Esophagus muscularis mucosa (tissue), 4 donors: Measurements from ENCODE around the gene SCAMP1. TPM values are rescaled to one million over a fixed set of nuclear protein-coding genes. Genes with fewer than 3 reads are reported as not detected.
A peak's percentile ranks its signal among the peaks of the same experiment; 100 is the strongest.
"Not testable (repeated sequence)": the region's sequence is repeated elsewhere in the genome, so short reads cannot be mapped to it uniquely, and the experiment has no call there.

Experiments
- DNase-seq: peaks from one replicate; pipeline ENCODE4 v3.0.0-alpha.2; 2017; ENCODE audit errors: extremely low spot score
- H3K27ac ChIP-seq, 4 donors: fragments of 200-600 bp; sonication (generic); replicated peaks in 1 of 4; 1 replicate in 3 of 4; 2 replicates in 1 of 4; pipeline ENCODE4 v1.5.1; 2016 to 2019; ENCODE audit warnings: mild to moderate bottlenecking in 1 of 4
- H3K27me3 ChIP-seq, 4 donors: fragments of 200-600 bp; sonication (generic); one replicate each; pipeline versions ENCODE4 v1.5.1 to v1.6.0; 2016 to 2019
- H3K36me3 ChIP-seq, 4 donors: fragments of 200-600 bp; sonication (generic); one replicate each; pipeline ENCODE4 v1.5.1; 2016 to 2019
- H3K4me1 ChIP-seq, 4 donors: fragments of 200-600 bp; sonication (generic); one replicate each; pipeline ENCODE4 v1.5.1; 2016 to 2019
- H3K4me3 ChIP-seq, 4 donors: fragments of 200-600 bp; sonication (generic); 1 replicate in 2 of 4; 2 replicates in 2 of 4; pipeline ENCODE4 v1.5.1; 2016 to 2019; ENCODE audit warnings: mild to moderate bottlenecking in 4 of 4, moderate library complexity in 1 of 4
- H3K9me3 ChIP-seq, 4 donors: fragments of 200-600 bp; sonication (generic); 1 replicate in 3 of 4; 2 replicates in 1 of 4; pipeline ENCODE4 v1.5.1; 2016 to 2019
- EP300 ChIP-seq: sonication (generic); formaldehyde crosslinking; IDR thresholded peaks from one replicate; pipeline ENCODE4 v1.6.1; 2017; ENCODE audit warnings: antibody characterized with exemption
- POLR2A ChIP-seq: fragments of 450-650 bp; IDR thresholded peaks from one replicate; pipeline ENCODE4 v1.6.1; 2017; ENCODE audit warnings: antibody characterized with exemption, moderate library complexity, mild to moderate bottlenecking, low read depth
- POLR2AphosphoS5 ChIP-seq, 2 donors: sonication (generic); formaldehyde crosslinking; IDR thresholded peaks; one replicate each; pipeline ENCODE4 v1.6.1; 2017; ENCODE audit warnings: antibody characterized with exemption in 2 of 2
- WGBS: methylation state at CpG from one replicate; pipeline ENCODE4 v1.1.5; 2018; 5-methylcytosine and 5-hydroxymethylcytosine counted together
- intact Hi-C: fragments of 100-400 bp; cut with DNase I; formaldehyde crosslinking; loops from one replicate; pipeline ENCODE4 v1.15.1; 2023
- total RNA-seq, 4 donors: library from RNA; depleted of rRNA; stranded (reverse); fragments of >200 nt; gene quantifications; one replicate each; pipeline versions ENCODE4 v1.1.0 to v1.2.1, GENCODE V29; 2016
- TF ChIP-seq, protein P1 (sequence below), 3 experiments: fragments of 200-600 bp in 2 of 3; fragments of 450-650 bp in 1 of 3; sonication (generic) in 2 of 3; IDR thresholded peaks; one replicate each; pipeline ENCODE4 v1.5.1; 2017 to 2019; ENCODE audit warnings: antibody characterized with exemption in 3 of 3, mild to moderate bottlenecking in 2 of 3, moderate library complexity in 1 of 3

SCAMP1 gene
- total RNA-seq, 4 donors from 2014 or later = 24.7 to 36.8 (median 30.8) TPM

DNA sequence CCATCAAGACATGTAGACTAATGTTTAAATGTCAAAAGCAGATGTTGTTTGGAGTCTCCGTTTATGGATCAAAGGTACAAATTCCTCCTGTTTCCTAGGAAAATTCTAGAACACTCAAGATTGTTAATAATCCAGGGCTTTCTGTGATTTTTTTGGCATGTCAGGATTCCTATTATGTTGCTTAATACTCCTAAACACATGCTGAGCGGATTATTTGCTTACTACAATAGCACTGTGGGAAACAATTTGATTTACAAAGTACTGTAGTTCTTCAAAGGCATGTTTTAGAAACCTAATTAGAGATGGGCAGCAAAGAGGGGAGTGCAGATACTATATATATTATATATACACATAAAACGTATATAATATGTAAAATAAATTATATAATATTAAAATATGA, 19.0 kb upstream of the SCAMP1 start:
- WGBS = 73% methylated on average over 3 of the region's 3 CpGs

DNA sequence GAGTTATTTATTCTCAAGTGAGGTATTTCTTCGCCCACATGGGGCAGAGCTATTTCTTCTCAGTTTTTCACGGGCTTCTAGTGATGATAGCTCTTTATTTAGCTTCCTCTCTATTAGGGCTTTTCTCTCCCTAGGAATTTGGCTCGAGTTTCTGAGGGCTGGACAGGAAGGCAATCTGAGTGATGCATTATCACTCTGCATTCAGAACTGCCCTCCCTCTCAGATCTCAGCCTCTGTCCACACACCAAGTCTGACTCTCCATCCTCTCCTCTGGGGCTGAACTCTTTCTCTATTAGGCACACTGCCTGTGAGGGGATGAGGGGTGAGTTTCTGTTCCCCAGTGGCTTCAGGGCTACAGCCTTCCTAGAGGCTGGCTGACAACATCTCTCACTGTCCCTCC, 14.9 kb upstream of the SCAMP1 start:
- H3K27ac ChIP-seq = no peak overlapping the region
- no peak overlapping the region for H3K4me3 ChIP-seq
- no peaks in the 10 kb centered on the region for H3K27me3 ChIP-seq
- intact Hi-C loops = no loop called here
- no peaks in the 10 kb centered on the region for H3K36me3 ChIP-seq
- DNase-seq = no peak
- TF ChIP-seq POLR2AphosphoS5 (IDR thresholded peaks at IDR 0.05) = no peak
- TF ChIP-seq, protein P1, sequence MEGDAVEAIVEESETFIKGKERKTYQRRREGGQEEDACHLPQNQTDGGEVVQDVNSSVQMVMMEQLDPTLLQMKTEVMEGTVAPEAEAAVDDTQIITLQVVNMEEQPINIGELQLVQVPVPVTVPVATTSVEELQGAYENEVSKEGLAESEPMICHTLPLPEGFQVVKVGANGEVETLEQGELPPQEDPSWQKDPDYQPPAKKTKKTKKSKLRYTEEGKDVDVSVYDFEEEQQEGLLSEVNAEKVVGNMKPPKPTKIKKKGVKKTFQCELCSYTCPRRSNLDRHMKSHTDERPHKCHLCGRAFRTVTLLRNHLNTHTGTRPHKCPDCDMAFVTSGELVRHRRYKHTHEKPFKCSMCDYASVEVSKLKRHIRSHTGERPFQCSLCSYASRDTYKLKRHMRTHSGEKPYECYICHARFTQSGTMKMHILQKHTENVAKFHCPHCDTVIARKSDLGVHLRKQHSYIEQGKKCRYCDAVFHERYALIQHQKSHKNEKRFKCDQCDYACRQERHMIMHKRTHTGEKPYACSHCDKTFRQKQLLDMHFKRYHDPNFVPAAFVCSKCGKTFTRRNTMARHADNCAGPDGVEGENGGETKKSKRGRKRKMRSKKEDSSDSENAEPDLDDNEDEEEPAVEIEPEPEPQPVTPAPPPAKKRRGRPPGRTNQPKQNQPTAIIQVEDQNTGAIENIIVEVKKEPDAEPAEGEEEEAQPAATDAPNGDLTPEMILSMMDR (IDR thresholded peaks at IDR 0.05) = no peak
- no peak for TF ChIP-seq POLR2A
- TF ChIP-seq EP300 = no peak
- peaks cover 0 to 7% (median 4%) of the 10 kb centered on the region in 4 donors for H3K4me1 ChIP-seq
- 30% methylated on average over 3 of the region's 3 CpGs for WGBS
- no peaks in the 10 kb centered on the region for H3K9me3 ChIP-seq

More for the DNA sequence above, 19.0 kb upstream of the SCAMP1 start:
- Histone ChIP-seq H3K36me3 (no peaks in the 10 kb centered on the region), H3K4me3 (no peak overlapping the region), H3K9me3 (peaks cover 0 to 13% (median 10%) of the 10 kb centered on the region in 4 donors), H3K27ac (no peak overlapping the region), H3K4me1 (peaks cover 0 to 7% (median 4%) of the 10 kb centered on the region in 4 donors), H3K27me3 (no peaks in the 10 kb centered on the region)
- no peak for DNase-seq
- intact Hi-C loops = no loop called here
- TF ChIP-seq EP300 (no peak), POLR2AphosphoS5 (IDR thresholded peaks at IDR 0.05) (no peak), POLR2A (no peak)
- TF ChIP-seq, protein P1 (IDR thresholded peaks at IDR 0.05) = no peak

DNA sequence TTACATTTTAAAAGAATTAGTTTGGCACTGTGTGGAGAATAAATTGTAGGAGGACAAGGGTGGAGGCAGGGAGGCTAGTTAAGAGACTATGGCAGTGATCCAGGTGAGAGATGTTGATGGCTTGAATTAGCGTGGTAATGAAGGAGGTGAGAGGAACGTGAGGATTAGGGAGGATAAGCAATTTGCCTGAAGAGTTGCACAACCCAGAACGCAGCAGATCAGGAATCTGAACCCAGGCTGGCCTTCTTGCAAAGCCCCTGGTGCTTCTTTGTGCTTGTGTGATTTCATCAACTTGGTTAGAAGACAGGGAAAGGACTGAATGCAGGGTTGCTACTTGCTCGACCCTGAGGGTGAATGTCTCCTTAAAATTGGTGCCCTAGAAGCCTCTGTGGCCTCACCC, 6.9 kb upstream of the SCAMP1 start:
- Histone ChIP-seq H3K4me1 (peaks cover 0 to 3% (median 2%) of the 10 kb centered on the region in 4 donors), H3K4me3 (no peak overlapping the region), H3K36me3 (no peaks in the 10 kb centered on the region), H3K9me3 (no peaks in the 10 kb centered on the region), H3K27ac (no peak overlapping the region), H3K27me3 (no peaks in the 10 kb centered on the region)
- no peak for DNase-seq
- intact Hi-C loops = no loop called here
- TF ChIP-seq, protein P1 (IDR thresholded peaks at IDR 0.05) = no peak
- TF ChIP-seq POLR2AphosphoS5 (IDR thresholded peaks at IDR 0.05) = no peak
- no peak for TF ChIP-seq EP300
- no peak for TF ChIP-seq POLR2A
- 55% methylated on average over 4 of the region's 4 CpGs for WGBS

DNA sequence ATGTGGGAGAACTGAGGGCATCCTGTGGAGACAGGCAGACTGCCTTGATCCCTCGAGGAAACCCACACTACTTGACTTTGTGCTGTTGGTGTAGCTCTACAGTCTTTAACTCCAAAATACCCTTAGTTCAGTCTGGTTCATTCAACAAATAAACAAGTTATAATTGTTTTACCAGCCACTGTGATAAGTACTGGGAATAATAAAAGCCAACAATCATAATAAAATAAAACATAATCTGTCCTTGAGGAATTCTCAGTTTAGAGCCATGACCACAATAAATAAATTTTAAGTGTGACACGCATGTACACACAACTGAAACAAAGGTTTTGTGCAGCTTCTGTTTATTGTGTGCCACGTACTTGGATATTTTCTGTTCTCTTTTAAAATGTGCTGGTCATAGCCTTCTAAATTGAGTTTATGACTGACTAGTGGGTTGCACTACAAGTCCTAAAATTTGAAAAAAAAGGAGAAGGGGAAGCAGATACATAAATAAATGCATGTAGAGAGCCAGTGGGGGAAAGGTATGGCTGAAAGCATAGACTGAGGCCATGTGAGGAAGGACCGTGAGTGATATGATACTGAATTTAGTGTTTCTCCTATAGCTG, 6.2 kb upstream of the SCAMP1 start:
- no peaks in the 10 kb centered on the region for H3K36me3 ChIP-seq
- H3K4me1 ChIP-seq = peaks cover 5 to 10% (median 8%) of the 10 kb centered on the region in 4 donors
- H3K9me3 ChIP-seq = no peaks in the 10 kb centered on the region
- DNase-seq = no peak
- no peaks in the 10 kb centered on the region for H3K27me3 ChIP-seq
- intact Hi-C loops = no loop called here
- no peak overlapping the region for H3K4me3 ChIP-seq
- no peak for TF ChIP-seq EP300
- no peak for TF ChIP-seq POLR2A
- H3K27ac ChIP-seq = no peak overlapping the region
- WGBS = 66% methylated on average over 4 of the region's 4 CpGs

DNA sequence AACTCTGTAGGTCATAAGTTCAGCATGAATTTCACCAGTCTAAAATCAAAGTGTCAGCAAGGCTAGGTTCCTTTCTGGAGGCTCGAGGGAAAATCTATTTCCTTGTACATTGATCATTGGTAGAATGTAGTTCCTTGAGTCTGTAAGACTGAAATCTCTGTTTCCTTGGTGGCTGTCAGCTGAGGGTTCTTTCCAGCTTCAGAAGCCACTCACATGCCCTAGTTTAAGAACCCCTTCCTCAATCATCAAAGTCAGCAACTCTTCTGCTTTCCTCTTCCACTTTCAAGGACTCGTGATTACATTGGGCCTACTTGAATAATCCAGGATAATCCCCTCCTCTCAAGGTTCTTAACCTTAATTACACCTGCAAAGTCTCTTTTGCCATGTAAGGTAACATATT, 4.9 kb upstream of the SCAMP1 start:
- Histone ChIP-seq H3K9me3 (no peaks in the 10 kb centered on the region), H3K36me3 (no peaks in the 10 kb centered on the region), H3K4me3 (no peak overlapping the region), H3K27ac (no peak overlapping the region), H3K27me3 (no peaks in the 10 kb centered on the region), H3K4me1 (peaks cover 10 to 15% (median 14%) of the 10 kb centered on the region in 4 donors)
- no peak for DNase-seq
- TF ChIP-seq EP300 (no peak), POLR2A (no peak), POLR2AphosphoS5 (IDR thresholded peaks at IDR 0.05) (no peak)
- TF ChIP-seq, protein P1 (IDR thresholded peaks at IDR 0.05) = no peak
- 81% methylated on average over 2 of the region's 2 CpGs for WGBS
- intact Hi-C loops = no loop called here

DNA sequence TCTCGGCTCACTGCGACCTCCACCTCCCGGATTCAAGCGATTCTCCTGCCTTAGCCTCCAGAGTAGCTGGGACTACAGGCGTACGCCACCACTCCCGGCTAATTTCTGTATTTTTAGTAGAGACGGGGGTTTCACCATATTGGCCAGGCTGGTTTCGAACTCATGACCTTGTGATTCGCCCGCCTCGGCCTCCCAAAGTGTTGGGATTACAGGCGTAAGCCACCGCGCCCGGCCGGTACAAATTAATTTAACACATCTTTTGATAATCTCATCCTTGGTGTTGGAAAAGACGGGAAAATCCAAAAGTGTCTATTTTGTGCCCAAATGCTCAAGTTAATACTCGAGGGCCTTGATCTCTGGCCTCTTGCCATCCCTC, 974 bp upstream of the SCAMP1 start:
- Histone ChIP-seq H3K27ac (peak overlapping the region; percentile 87 to 93 (median 90)), H3K4me3 (peak overlapping the region; percentile 82 to 94 (median 88)), H3K4me1 (peaks cover 15 to 32% (median 27%) of the 10 kb centered on the region in 4 donors)
- H3K36me3 ChIP-seq, H3K27me3 ChIP-seq, H3K9me3 ChIP-seq, intact Hi-C loops, DNase-seq: not testable (repeated sequence)
- WGBS = 78% methylated on average over 18 of the region's 19 CpGs
